ENCODE data around the gene PLEKHA5.

GRCh38 chr12:19369691-19370148 lies 240.2 kb downstream of the PLEKHA5 start:
- TF ChIP-seq POLR2AphosphoS5 (IDR thresholded peaks at IDR 0.05) (no peak), CTCF (IDR thresholded peaks at IDR 0.05) (no peak)
